Endothelial cell of umbilical vein (primary cell): ENCODE data around the gene IL6R. TPM values are rescaled to one million over a fixed set of nuclear protein-coding genes. Genes with fewer than 3 reads are reported as not detected.

Experiments
- BruUV-seq: library from RNA; stranded (reverse); fragments of 400-500 nt; replicated peaks from 2 replicates; lab custom pipeline; 2021; lab: Mats Ljungman, UMichigan
- CTCF ChIA-PET: fragments of 300-600, 350-600 bp; sonication (Branson Sonifier 250); formaldehyde crosslinking; loops from one replicate; lab custom pipeline; 2021; ENCODE audit warnings: antibody characterized with exemption, inconsistent platforms; lab: Charles Lee
- POLR2A ChIA-PET: fragments of 300-600, 350-600 bp; sonication (Branson Sonifier 250); formaldehyde crosslinking; loops from one replicate; lab custom pipeline; 2021; ENCODE audit warnings: antibody characterized with exemption, inconsistent platforms; lab: Charles Lee
- DNase-seq: peaks from one replicate; pipeline ENCODE4 v3.0.0-alpha.2; 2011; ENCODE audit warnings: low read depth, low spot score
- FAIRE-seq: peaks from 2 replicates; lab custom pipeline; 2011; peaks lifted over from hg19 to GRCh38; lab: Jason Lieb, UNC
- H2AFZ ChIP-seq: 2 replicates; pipeline ENCODE4 v1.6.0; 2012; ENCODE audit warnings: low read depth, low read length, control low read depth, inconsistent platforms
- H3K27ac ChIP-seq: 2 replicates; pipeline ENCODE4 v1.5.1; 2011; ENCODE audit warnings: low read depth, mild to moderate bottlenecking, control low read depth, low read length, moderate library complexity; ENCODE audit not compliant: insufficient read depth
- H3K27me3 ChIP-seq, 2 experiments: 2 replicates each; pipeline versions ENCODE4 v1.6.0 to v1.6.1; 2011; ENCODE audit warnings: low read length in 2 of 2, mixed read lengths in 1 of 2; ENCODE audit not compliant: control insufficient read depth in 2 of 2, insufficient read depth in 2 of 2
- H3K36me3 ChIP-seq, 2 experiments: 2 replicates in 1 of 2; 3 replicates in 1 of 2; pipeline ENCODE4 v1.5.1; 2011; ENCODE audit warnings: low read length in 2 of 2, mild to moderate bottlenecking in 1 of 2, moderate library complexity in 1 of 2; ENCODE audit not compliant: control insufficient read depth in 2 of 2, insufficient read depth in 2 of 2; ENCODE audit errors: extremely low read depth in 1 of 2
- H3K4me1 ChIP-seq: 3 replicates; pipeline ENCODE4 v1.5.1; 2011; ENCODE audit warnings: mild to moderate bottlenecking, low read length; ENCODE audit not compliant: control insufficient read depth, insufficient read depth; ENCODE audit errors: extremely low read depth
- H3K4me2 ChIP-seq: 2 replicates; pipeline ENCODE4 v1.6.1; 2011; ENCODE audit warnings: low read length, control low read depth, mixed read lengths; ENCODE audit not compliant: insufficient read depth
- H3K4me3 ChIP-seq, 3 experiments: fragments of 200-600 bp in 1 of 3; sonication (generic), shearing (Covaris generic) in 1 of 3; replicated peaks in 1 of 3; 2 replicates each; pipeline ENCODE4 v1.5.1; 2011 to 2016; ENCODE audit warnings: control low read depth in 3 of 3, low read length in 3 of 3, mild to moderate bottlenecking in 2 of 3, inconsistent platforms in 1 of 3, low read depth in 1 of 3, moderate library complexity in 1 of 3; ENCODE audit not compliant: insufficient read depth in 1 of 3
- H3K79me2 ChIP-seq: 2 replicates; pipeline ENCODE4 v1.6.0; 2012; ENCODE audit warnings: low read length, inconsistent platforms; ENCODE audit not compliant: control insufficient read depth, insufficient read depth
- H3K9ac ChIP-seq: replicated peaks from 2 replicates; pipeline ENCODE3; 2011; ENCODE audit warnings: low read length, control low read depth; ENCODE audit not compliant: insufficient read depth; ENCODE audit errors: extremely low read depth
- H3K9me1 ChIP-seq: replicated peaks from 3 replicates; pipeline ENCODE4 v1.6.0; 2011; ENCODE audit warnings: mild to moderate bottlenecking, low read length; ENCODE audit not compliant: control insufficient read depth, insufficient read depth; ENCODE audit errors: extremely low read depth
- H3K9me3 ChIP-seq: replicated peaks from 2 replicates; pipeline ENCODE4 v1.5.1; 2012; ENCODE audit warnings: low read length, inconsistent platforms; ENCODE audit not compliant: control insufficient read depth, insufficient read depth
- H4K20me1 ChIP-seq: replicated peaks from 2 replicates; pipeline ENCODE3; 2011; ENCODE audit warnings: mild to moderate bottlenecking, low read length; ENCODE audit not compliant: control insufficient read depth, insufficient read depth; ENCODE audit errors: extremely low read depth
- CTCF ChIP-seq, 2 donors: IDR thresholded peaks; 1 replicate in 1 of 2; 2 replicates in 1 of 2; pipeline ENCODE4 v1.5.1; 2011; ENCODE audit warnings: low read length in 2 of 2, mild to moderate bottlenecking in 2 of 2, moderate library complexity in 2 of 2, control low read depth in 1 of 2, inconsistent platforms in 1 of 2, low read depth in 1 of 2; ENCODE audit not compliant: insufficient read depth in 1 of 2; ENCODE audit errors: extremely low read depth in 1 of 2
- EZH2 ChIP-seq: IDR thresholded peaks from 2 replicates; pipeline ENCODE4 v1.6.1; 2012; ENCODE audit warnings: borderline replicate concordance, low read depth, mild to moderate bottlenecking, moderate library complexity, low read length, inconsistent platforms; ENCODE audit not compliant: severe bottlenecking
- FOS ChIP-seq: IDR thresholded peaks from 2 replicates; pipeline ENCODE4 v1.6.1; 2011; ENCODE audit warnings: mild to moderate bottlenecking, low read length, moderate library complexity, borderline replicate concordance; ENCODE audit not compliant: insufficient read depth
- GATA2 ChIP-seq: IDR thresholded peaks from 2 replicates; pipeline ENCODE4 v1.7.0; 2011; ENCODE audit warnings: low read depth, mild to moderate bottlenecking, moderate library complexity, mixed read lengths, low read length; ENCODE audit not compliant: insufficient read length, insufficient read depth
- JUN ChIP-seq: IDR thresholded peaks from 2 replicates; pipeline ENCODE4 v1.6.1; 2011; ENCODE audit warnings: borderline replicate concordance, low read depth; ENCODE audit not compliant: insufficient read length, insufficient read depth
- MAX ChIP-seq: IDR thresholded peaks from 2 replicates; pipeline ENCODE4 v1.6.1; 2011; ENCODE audit not compliant: insufficient read depth, insufficient read length
- MYC ChIP-seq: IDR thresholded peaks from one replicate; pipeline ENCODE4 v1.6.1; 2011; ENCODE audit warnings: mild to moderate bottlenecking, low read depth, low read length
- POLR2A ChIP-seq: IDR thresholded peaks from 2 replicates; pipeline ENCODE4 v1.6.1; 2012; ENCODE audit warnings: low read depth, mild to moderate bottlenecking, control low read depth, low read length
- POLR2AphosphoS5 ChIP-seq: IDR thresholded peaks from 2 replicates; pipeline ENCODE4 v1.6.1; 2012; ENCODE audit warnings: low read depth, mild to moderate bottlenecking, control low read depth, low read length, moderate library complexity; ENCODE audit not compliant: insufficient read depth
- dilution Hi-C: fragments of 300-500 bp; cut with MboI; formaldehyde crosslinking; loops from one replicate; pipeline ENCODE4 v1.15.0; 2019; ENCODE audit warnings: low sequenced_read_pairs; ENCODE audit not compliant: extremely low pct_ligation_motif_present
- intact Hi-C: fragments of 100-400 bp; cut with micrococcal nuclease; formaldehyde crosslinking; loops from one replicate; pipeline ENCODE4 v1.10.0; 2022
- polyA plus RNA-seq, 4 experiments: library from polyadenylated mRNA; depleted of rRNA in 3 of 4; stranded (reverse) in 3 of 4; unstranded in 1 of 4; fragments of >200 nt; gene quantifications; 2 replicates each; pipeline versions ENCODE4 v1.2.1 to v1.2.3, GENCODE V29; 2011 to 2012; ENCODE audit warnings: missing spikeins in 1 of 4
- total RNA-seq: library from RNA; stranded (reverse); gene quantifications from 2 replicates; pipeline ENCODE4 v1.2.3, GENCODE V29; 2021

Gene IL6R
- total and polyA plus RNA-seq, 2 donors (not counting 3 experiments of a cell fraction or from before 2014, with no cell fraction given) = 4.8 to 5.1 TPM

- no peaks in the 10 kb centered on the region for H4K20me1 ChIP-seq
- H3K4me2 ChIP-seq = no peak overlapping the region
- no peak overlapping the region for H3K27ac ChIP-seq
- H3K9ac ChIP-seq = no peak overlapping the region
- no peak for TF ChIP-seq EZH2
- no peak for TF ChIP-seq MYC
- TF ChIP-seq JUN = no peak
- TF ChIP-seq MAX = no peak
- TF ChIP-seq CTCF (IDR thresholded peaks at IDR 0.05; ENCODE audit: extremely low read depth in 1 of 2, insufficient read depth in 1 of 2, low read depth in 1 of 2, low read length in 2 of 2) = no peak
- no peak for TF ChIP-seq FOS
- no peak for TF ChIP-seq POLR2A
- no peak for TF ChIP-seq POLR2AphosphoS5
- TF ChIP-seq GATA2 = no peak
- H3K27me3 ChIP-seq = no peaks in the 10 kb centered on the region
- FAIRE-seq (no peak), DNase-seq (no peak)
- no peaks in the 10 kb centered on the region for H3K9me3 ChIP-seq
- H3K4me3 ChIP-seq = no peak overlapping the region
- H3K9me1 ChIP-seq = no peaks in the 10 kb centered on the region
- H3K4me1 ChIP-seq = peaks cover 12% of the 10 kb centered on the region
- intact Hi-C loops (no loop called here), dilution Hi-C loops (no loop called here)
- no peaks in the 10 kb centered on the region for H3K79me2 ChIP-seq
- H2AFZ ChIP-seq = no peak overlapping the region
- BruUV-seq = no TSS peak
- CTCF ChIA-PET = interaction anchor here (2.1 to 3.2 kb wide), 2 partner anchors 14 to 71 kb away, joined by 11 to 20 read pairs; no protein-coding TSS in a partner anchor
- POLR2A ChIA-PET = interaction anchor here (1.7 kb wide), 1 partner anchor 13 kb away, joined by 6 read pairs; no protein-coding TSS in a partner anchor
- H3K36me3 ChIP-seq = no peaks in the 10 kb centered on the region
Measured at GRCh38 chr1:154406886-154407197, 1.7 kb downstream of the IL6R start.
